Fibroblast of villous mesenchyme (primary cell): ENCODE results near the gene UQCC3. TPM values are rescaled to one million over a fixed set of nuclear protein-coding genes. Genes with fewer than 3 reads are reported as not detected.

Experiments used
- DNase-seq: peaks from one replicate; pipeline ENCODE4 v3.0.0-alpha.2; 2010; ENCODE audit warnings: low read depth
- H3K4me3 ChIP-seq: 2 replicates; pipeline ENCODE4 v1.5.1; 2011; ENCODE audit warnings: low read depth, mild to moderate bottlenecking, low read length
- total RNA-seq: library from RNA; depleted of rRNA; stranded (reverse); fragments of >200 nt; gene quantifications from 2 replicates; pipeline ENCODE4 v1.2.3, GENCODE V29; 2012
- TF ChIP-seq, protein P1 (sequence below): IDR thresholded peaks from 2 replicates; pipeline ENCODE4 v1.5.1; 2012; ENCODE audit warnings: low read depth, mild to moderate bottlenecking, low read length; ENCODE audit not compliant: insufficient read depth

Gene UQCC3
- total RNA-seq, 1 donor = 6.5 TPM

- DNase-seq = no peak
- TF ChIP-seq, protein P1, sequence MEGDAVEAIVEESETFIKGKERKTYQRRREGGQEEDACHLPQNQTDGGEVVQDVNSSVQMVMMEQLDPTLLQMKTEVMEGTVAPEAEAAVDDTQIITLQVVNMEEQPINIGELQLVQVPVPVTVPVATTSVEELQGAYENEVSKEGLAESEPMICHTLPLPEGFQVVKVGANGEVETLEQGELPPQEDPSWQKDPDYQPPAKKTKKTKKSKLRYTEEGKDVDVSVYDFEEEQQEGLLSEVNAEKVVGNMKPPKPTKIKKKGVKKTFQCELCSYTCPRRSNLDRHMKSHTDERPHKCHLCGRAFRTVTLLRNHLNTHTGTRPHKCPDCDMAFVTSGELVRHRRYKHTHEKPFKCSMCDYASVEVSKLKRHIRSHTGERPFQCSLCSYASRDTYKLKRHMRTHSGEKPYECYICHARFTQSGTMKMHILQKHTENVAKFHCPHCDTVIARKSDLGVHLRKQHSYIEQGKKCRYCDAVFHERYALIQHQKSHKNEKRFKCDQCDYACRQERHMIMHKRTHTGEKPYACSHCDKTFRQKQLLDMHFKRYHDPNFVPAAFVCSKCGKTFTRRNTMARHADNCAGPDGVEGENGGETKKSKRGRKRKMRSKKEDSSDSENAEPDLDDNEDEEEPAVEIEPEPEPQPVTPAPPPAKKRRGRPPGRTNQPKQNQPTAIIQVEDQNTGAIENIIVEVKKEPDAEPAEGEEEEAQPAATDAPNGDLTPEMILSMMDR = no peak
- H3K4me3 ChIP-seq = peak overlapping the region; percentile 79
Observed at GRCh38 chr11:62705413-62705812, 33.9 kb downstream of the UQCC3 start.

GRCh38 chr11:62705880-62706849 is 34.7 kb downstream of the UQCC3 start:
- TF ChIP-seq, protein P1 = no peak
- peak; percentile 94 for DNase-seq
- H3K4me3 ChIP-seq = peak overlapping the region; percentile 79

DNA sequence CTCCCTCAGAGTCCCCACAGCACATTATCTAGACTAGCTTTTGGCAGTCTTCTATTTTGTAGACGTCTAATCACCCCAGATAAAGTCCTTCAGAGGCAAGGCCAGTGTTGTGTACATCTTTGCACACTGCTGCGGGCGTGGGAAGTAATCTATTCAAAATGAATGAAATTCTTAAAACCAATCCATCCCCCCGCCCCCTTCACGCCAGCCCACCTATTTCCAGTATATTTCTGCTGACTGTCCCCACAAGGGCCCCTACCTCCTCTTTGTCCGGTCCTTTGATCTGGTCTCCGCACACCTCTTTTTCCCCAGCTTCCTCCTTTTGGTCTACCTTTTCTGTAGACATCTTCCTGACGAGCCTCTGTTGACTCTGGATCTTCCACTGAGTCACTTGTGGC is 35.4 kb downstream of the UQCC3 start:
- no peak for DNase-seq
- TF ChIP-seq, protein P1 = no peak
- H3K4me3 ChIP-seq = peak overlapping the region; percentile 79

DNA sequence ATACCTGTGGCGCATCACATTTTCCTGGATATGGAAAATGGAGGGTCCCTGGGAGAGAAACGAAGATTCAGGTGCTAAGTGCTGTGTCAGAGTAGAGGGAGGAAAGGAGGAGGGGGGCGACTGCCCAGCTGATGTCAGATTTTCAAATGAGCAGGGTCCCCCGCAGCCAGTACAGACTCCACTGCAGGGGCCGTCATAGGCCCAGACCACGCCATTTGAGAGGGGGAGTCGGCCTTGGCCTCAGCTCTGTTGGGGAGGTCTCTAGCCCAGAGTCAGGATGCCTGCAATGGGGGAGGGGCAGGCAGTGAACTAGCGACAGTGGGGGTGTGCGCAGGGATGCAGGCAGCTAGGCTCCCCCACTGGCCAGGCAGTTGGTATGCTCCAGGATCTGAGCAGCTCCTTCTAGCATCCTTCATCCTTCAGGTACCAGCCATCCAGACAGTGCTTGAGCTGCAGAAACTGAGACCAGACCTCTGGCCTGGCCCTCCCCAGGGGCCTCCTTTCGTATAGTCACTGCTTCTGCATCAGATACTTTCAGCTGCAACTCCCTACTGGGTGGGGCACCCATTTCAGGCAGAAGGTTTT is 35.9 kb downstream of the UQCC3 start, which contains the start of the genes BSCL2 and GNG3:
BSCL2 (minus strand) TSS at position 148 of the 585 bp plus-strand sequence. CDS start 229 bp downstream, outside the sequence.
GNG3 (plus strand) TSS at position 400 of the 585 bp plus-strand sequence. CDS start 620 bp downstream, outside the sequence.
- TF ChIP-seq, protein P1 = no peak
- no peak for DNase-seq

DNA sequence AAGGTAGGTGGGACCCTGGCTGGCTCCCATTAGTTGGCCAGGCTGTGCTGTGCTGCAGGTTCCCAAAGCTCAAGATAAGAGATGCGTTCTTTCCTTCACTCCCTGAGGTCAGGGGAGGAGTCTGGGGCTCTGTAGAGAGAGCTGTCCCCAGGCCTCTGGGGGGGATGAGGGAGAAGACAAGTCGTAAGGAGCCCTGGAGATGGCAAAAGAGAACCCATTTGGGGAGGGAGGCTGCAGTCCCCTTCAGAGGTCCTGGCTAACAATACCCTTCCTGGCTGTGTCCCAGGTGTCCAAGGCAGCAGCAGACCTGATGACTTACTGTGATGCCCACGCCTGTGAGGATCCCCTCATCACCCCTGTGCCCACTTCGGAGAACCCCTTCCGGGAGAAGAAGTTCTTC is 36.9 kb downstream of the UQCC3 start:
- H3K4me3 ChIP-seq = no peak overlapping the region
- TF ChIP-seq, protein P1 = no peak
- DNase-seq = no peak

More for the DNA sequence above, 35.9 kb downstream of the UQCC3 start, which contains the start of the genes BSCL2 and GNG3:
- peak within 1 kb of the TSS; percentile 79 for H3K4me3 ChIP-seq

DNA sequence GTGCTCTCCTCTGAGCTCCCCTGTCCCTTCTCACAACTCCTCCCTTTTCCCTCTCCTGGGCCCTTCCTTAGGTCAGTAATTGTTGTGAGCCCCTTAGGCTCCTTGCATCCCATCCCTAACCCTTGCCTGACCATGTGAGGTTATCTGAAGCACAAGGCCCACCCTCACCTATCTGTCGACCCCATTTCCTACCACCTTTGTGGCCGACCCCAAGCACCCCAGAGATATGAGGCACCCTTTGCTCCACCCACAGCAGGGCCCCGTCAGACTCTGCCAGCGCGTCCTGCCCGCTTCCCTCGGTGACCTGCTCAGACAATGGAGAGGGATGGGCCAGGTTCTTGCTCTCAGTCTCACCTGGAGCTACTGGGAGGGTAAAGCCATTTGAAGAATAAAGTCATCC is 37.3 kb downstream of the UQCC3 start:
- no peak for DNase-seq
- H3K4me3 ChIP-seq = peak overlapping the region; percentile 66
- TF ChIP-seq, protein P1 = no peak
